ENCODE measurements around the gene PRKAG2.

GRCh38 chr7:151795168-151795811, 81.6 kb downstream of the PRKAG2 start:
- TF ChIP-seq CTCF (IDR thresholded peaks at IDR 0.05) (no peak), POLR2A (IDR thresholded peaks at IDR 0.05) (no peak)
